HCT116 (cell line): ENCODE results near the gene TMEM11. TPM values are rescaled to one million over a fixed set of nuclear protein-coding genes. Genes with fewer than 3 reads are reported as not detected.

Experiments
- ATAC-seq: fragments of 200-7000 bp; cut with Tn5 transposase; 2 replicates; pipeline ENCODE4 v1.9.1; 2020; ENCODE audit warnings: mild to moderate bottlenecking, moderate library complexity
- BruUV-seq: library from RNA; stranded (reverse); fragments of 400-500 nt; replicated peaks from 2 replicates; lab custom pipeline; 2021; lab: Mats Ljungman, UMichigan
- CTCF ChIA-PET: fragments of 300-600 bp; sonication (Branson Sonifier 250); formaldehyde crosslinking; loops from one replicate; lab custom pipeline; 2021; ENCODE audit warnings: antibody characterized with exemption; lab: Charles Lee
- POLR2A ChIA-PET: fragments of 300-600, 350-600 bp; sonication (Branson Sonifier 250); formaldehyde crosslinking; loops from one replicate; lab custom pipeline; 2021; ENCODE audit warnings: antibody characterized with exemption; lab: Charles Lee
- RAD21 ChIA-PET, 2 experiments: fragments of 300-600 bp; sonication (Branson Sonifier 250); formaldehyde crosslinking; loops; one replicate each; lab custom pipeline; 2023; ENCODE audit warnings: low total read pairs in 2 of 2; ENCODE audit not compliant: uncharacterized antibody in 2 of 2, unreplicated experiment in 2 of 2, low non-redundant PET in 1 of 2; lab: Charles Lee
- DNase-seq: peaks from one replicate; pipeline ENCODE4 v3.0.0-alpha.2; 2010; ENCODE audit warnings: low read depth, low spot score
- H2AFZ ChIP-seq: fragments of 200-600 bp; shearing (Covaris generic), sonication (generic); 2 replicates; pipeline ENCODE4 v1.6.1; 2017; ENCODE audit warnings: low read depth, mixed run types, mixed read lengths, antibody characterized with exemption, low read length; ENCODE audit not compliant: poor library complexity, severe bottlenecking
- H3K27ac ChIP-seq: 2 replicates; pipeline ENCODE4 v1.5.1; 2012; ENCODE audit warnings: low read depth, low read length
- H3K27me3 ChIP-seq: fragments of 200-600 bp; sonication (generic); 2 replicates; pipeline ENCODE4 v1.6.1; 2016; ENCODE audit warnings: mixed run types, low read length, mixed read lengths; ENCODE audit not compliant: insufficient read depth
- H3K36me3 ChIP-seq, 2 experiments: fragments of 200-500 bp in 1 of 2; fragments of 200-600 bp in 1 of 2; sonication (Bioruptor generic) in 1 of 2; sonication (generic) in 1 of 2; 2 replicates each; pipeline versions ENCODE4 v1.5.1 to v1.6.1; 2014 to 2016; ENCODE audit warnings: low read length in 2 of 2, inconsistent platforms in 1 of 2, mixed read lengths in 1 of 2, mixed run types in 1 of 2; ENCODE audit not compliant: insufficient read depth in 2 of 2, control insufficient read depth in 1 of 2
- H3K4me1 ChIP-seq, 2 experiments: fragments of 200-600 bp in 1 of 2; sonication (generic) in 1 of 2; 2 replicates each; pipeline versions ENCODE4 v1.5.1 to v1.6.1; 2012 to 2017; ENCODE audit warnings: low read length in 2 of 2, inconsistent platforms in 1 of 2, mild to moderate bottlenecking in 1 of 2, mixed read lengths in 1 of 2, mixed run types in 1 of 2, moderate library complexity in 1 of 2; ENCODE audit not compliant: insufficient read depth in 2 of 2, control insufficient read depth in 1 of 2
- H3K4me2 ChIP-seq: fragments of 200-600 bp; sonication (generic); 2 replicates; pipeline ENCODE4 v1.6.1; 2017; ENCODE audit warnings: mixed run types, low read length, mixed read lengths
- H3K4me3 ChIP-seq, 2 experiments: fragments of 200-600 bp in 1 of 2; sonication (generic) in 1 of 2; replicated peaks in 1 of 2; 2 replicates each; pipeline ENCODE4 v1.5.1; 2011 to 2016; ENCODE audit warnings: low read length in 2 of 2, control low read depth in 1 of 2, low read depth in 1 of 2, mild to moderate bottlenecking in 1 of 2, mixed read lengths in 1 of 2, mixed run types in 1 of 2
- H3K79me2 ChIP-seq: fragments of 200-600 bp; sonication (generic); 2 replicates; pipeline ENCODE4 v1.6.1; 2017; ENCODE audit warnings: mild to moderate bottlenecking, mixed run types, low read length, moderate library complexity, mixed read lengths; ENCODE audit not compliant: insufficient read depth
- H3K9ac ChIP-seq: fragments of 200-600 bp; sonication (generic); 2 replicates; pipeline ENCODE4 v1.6.1; 2016; ENCODE audit warnings: low read length, mixed read lengths
- H3K9me2 ChIP-seq: fragments of 200-600 bp; sonication (generic), shearing (Covaris generic); 2 replicates; pipeline ENCODE4 v1.6.1; 2017; ENCODE audit warnings: mixed run types, mild to moderate bottlenecking, moderate library complexity; ENCODE audit not compliant: insufficient read depth
- H3K9me3 ChIP-seq, 2 experiments: fragments of 200-500 bp in 1 of 2; fragments of 200-600 bp in 1 of 2; sonication (Bioruptor generic) in 1 of 2; sonication (generic) in 1 of 2; 2 replicates each; pipeline ENCODE4 v1.6.1; 2014 to 2017; ENCODE audit warnings: low read length in 2 of 2, mixed read lengths in 2 of 2, inconsistent platforms in 1 of 2, low read depth in 1 of 2, mild to moderate bottlenecking in 1 of 2, mixed run types in 1 of 2, moderate library complexity in 1 of 2; ENCODE audit not compliant: control insufficient read depth in 1 of 2, insufficient read depth in 1 of 2
- H4K20me1 ChIP-seq: fragments of 200-600 bp; sonication (generic), shearing (Covaris generic); 2 replicates; pipeline ENCODE4 v1.6.1; 2017; ENCODE audit warnings: mixed run types, mild to moderate bottlenecking, moderate library complexity; ENCODE audit not compliant: insufficient read depth
- CBX3 ChIP-seq: IDR thresholded peaks from 2 replicates; pipeline ENCODE4 v1.6.1; 2012; ENCODE audit warnings: low read depth
- EZH2 ChIP-seq: fragments of 200-600 bp; sonication (generic); IDR thresholded peaks from 2 replicates; pipeline ENCODE4 v1.6.1; 2017; ENCODE audit warnings: antibody characterized with exemption, mixed run types
- EZH2phosphoT487 ChIP-seq: fragments of 200-600 bp; IDR thresholded peaks from 2 replicates; pipeline ENCODE4 v1.6.1; 2018; ENCODE audit warnings: antibody characterized with exemption, borderline replicate concordance
- JUND ChIP-seq: IDR thresholded peaks from 2 replicates; pipeline ENCODE4 v1.6.1; 2012
- POLR2A ChIP-seq: IDR thresholded peaks from 2 replicates; pipeline ENCODE4 v1.7.0; 2011; ENCODE audit warnings: borderline replicate concordance; ENCODE audit not compliant: insufficient read depth, insufficient read length; ENCODE audit errors: extremely low read depth
- RAD21 ChIP-seq: IDR thresholded peaks from 2 replicates; pipeline ENCODE4 v1.6.1; 2012; ENCODE audit warnings: low read depth, mild to moderate bottlenecking
- SRF ChIP-seq: IDR thresholded peaks from 2 replicates; pipeline ENCODE4 v1.6.1; 2012; ENCODE audit warnings: low read depth
- YY1 ChIP-seq: IDR thresholded peaks from 2 replicates; pipeline ENCODE4 v1.6.1; 2011; ENCODE audit warnings: low read length, low read depth, moderate library complexity, mild to moderate bottlenecking; ENCODE audit not compliant: insufficient replicate concordance; ENCODE audit errors: extremely low read depth
- ZFX ChIP-seq: fragments of 450-650 bp; IDR thresholded peaks from 2 replicates; pipeline ENCODE4 v1.6.1; 2017
- ZNF274 ChIP-seq: fragments of 200-500 bp; sonication (Bioruptor generic); IDR thresholded peaks from 2 replicates; pipeline ENCODE4 v1.6.1; 2014; ENCODE audit warnings: mild to moderate bottlenecking, low read depth, low read length, inconsistent platforms
- intact Hi-C: fragments of 100-400 bp; cut with micrococcal nuclease; formaldehyde crosslinking; loops from 2 replicates; pipeline ENCODE4 v1.10.0; 2022
- total RNA-seq: library from RNA; stranded (reverse); gene quantifications from one replicate; pipeline ENCODE4 v1.2.1, GENCODE V29; 2021; ENCODE audit not compliant: unreplicated experiment
- TF ChIP-seq, protein P1 (sequence below): IDR thresholded peaks from 2 replicates; pipeline ENCODE4 v1.6.1; 2012
- TF ChIP-seq, protein P2 (sequence below), 3 experiments: fragments of 200-600 bp in 1 of 3; sonication (generic) in 1 of 3; IDR thresholded peaks in 2 of 3; conservative IDR thresholded peaks in 1 of 3; 2 replicates each; pipeline ENCODE4 v1.5.1; 2012 to 2017; ENCODE audit warnings: low read depth in 2 of 3, low read length in 2 of 3, antibody characterized with exemption in 1 of 3, borderline replicate concordance in 1 of 3, control low read depth in 1 of 3, mild to moderate bottlenecking in 1 of 3, mixed read lengths in 1 of 3, mixed run types in 1 of 3, moderate library complexity in 1 of 3; ENCODE audit not compliant: insufficient read depth in 1 of 3

TMEM11 gene
- total RNA-seq, 1 experiment from 2014 or later: 31.0 TPM

DNA sequence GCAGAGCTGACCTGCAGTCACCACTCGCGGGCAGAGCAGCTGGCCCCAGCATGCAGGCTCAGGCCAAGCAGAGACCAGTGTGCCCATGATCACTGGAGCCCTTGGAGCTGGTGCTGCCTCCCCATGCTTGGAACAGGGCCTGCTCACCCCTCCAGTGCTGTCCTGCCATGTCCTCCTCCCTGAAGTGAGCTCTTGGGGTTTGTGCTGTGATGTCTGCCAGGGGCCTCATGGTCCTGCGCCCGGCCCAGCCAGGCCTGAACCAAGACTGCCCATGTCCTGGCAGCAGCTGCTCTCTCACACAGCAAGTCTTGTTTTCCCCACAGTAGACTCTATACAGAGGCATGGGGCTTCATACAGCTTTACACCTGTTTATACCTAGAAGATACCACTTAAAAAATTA, 24.6 kb downstream of the TMEM11 start:
- Histone ChIP-seq H3K27ac (no peak overlapping the region), H3K79me2 (no peaks in the 10 kb centered on the region), H2AFZ (no peak overlapping the region), H3K9me3 (no peaks in the 10 kb centered on the region), H3K4me2 (no peak overlapping the region), H3K9me2 (no peaks in the 10 kb centered on the region), H3K27me3 (no peaks in the 10 kb centered on the region), H3K4me3 (no peak overlapping the region), H4K20me1 (no peaks in the 10 kb centered on the region), H3K9ac (no peak overlapping the region), H3K4me1 (peaks cover 0 to 6% of the 10 kb centered on the region in 2 experiments; a peak in 1 of 4 replicates), H3K36me3 (0 out of 4 replicates have a peak, but pooled peaks cover 0 to 2% of the 10 kb centered on the region in 2 experiments)
- intact Hi-C loops: no loop called here
- CTCF ChIA-PET: no interaction called here
- POLR2A ChIA-PET: no interaction called here
- no peak for ATAC-seq
- no TSS peak for BruUV-seq
- DNase-seq: no peak
- TF ChIP-seq ZNF274 (no peak), JUND (no peak), EZH2 (no peak), CBX3 (no peak), ZFX (no peak), POLR2A (no peak), EZH2phosphoT487 (no peak), SRF (no peak), RAD21 (no peak), YY1 (no peak)
- TF ChIP-seq, protein P1, sequence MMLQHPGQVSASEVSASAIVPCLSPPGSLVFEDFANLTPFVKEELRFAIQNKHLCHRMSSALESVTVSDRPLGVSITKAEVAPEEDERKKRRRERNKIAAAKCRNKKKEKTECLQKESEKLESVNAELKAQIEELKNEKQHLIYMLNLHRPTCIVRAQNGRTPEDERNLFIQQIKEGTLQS: no peak
- TF ChIP-seq, protein P2, sequence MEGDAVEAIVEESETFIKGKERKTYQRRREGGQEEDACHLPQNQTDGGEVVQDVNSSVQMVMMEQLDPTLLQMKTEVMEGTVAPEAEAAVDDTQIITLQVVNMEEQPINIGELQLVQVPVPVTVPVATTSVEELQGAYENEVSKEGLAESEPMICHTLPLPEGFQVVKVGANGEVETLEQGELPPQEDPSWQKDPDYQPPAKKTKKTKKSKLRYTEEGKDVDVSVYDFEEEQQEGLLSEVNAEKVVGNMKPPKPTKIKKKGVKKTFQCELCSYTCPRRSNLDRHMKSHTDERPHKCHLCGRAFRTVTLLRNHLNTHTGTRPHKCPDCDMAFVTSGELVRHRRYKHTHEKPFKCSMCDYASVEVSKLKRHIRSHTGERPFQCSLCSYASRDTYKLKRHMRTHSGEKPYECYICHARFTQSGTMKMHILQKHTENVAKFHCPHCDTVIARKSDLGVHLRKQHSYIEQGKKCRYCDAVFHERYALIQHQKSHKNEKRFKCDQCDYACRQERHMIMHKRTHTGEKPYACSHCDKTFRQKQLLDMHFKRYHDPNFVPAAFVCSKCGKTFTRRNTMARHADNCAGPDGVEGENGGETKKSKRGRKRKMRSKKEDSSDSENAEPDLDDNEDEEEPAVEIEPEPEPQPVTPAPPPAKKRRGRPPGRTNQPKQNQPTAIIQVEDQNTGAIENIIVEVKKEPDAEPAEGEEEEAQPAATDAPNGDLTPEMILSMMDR (IDR thresholded peaks at IDR 0.05 in 2 of 3, conservative IDR thresholded peaks at IDR 0.05 in 1 of 3; ENCODE audit: borderline replicate concordance in 1 of 3, insufficient read depth in 1 of 3, low read depth in 2 of 3, low read length in 2 of 3): no peak
- RAD21 ChIA-PET: no interaction called here
